GM21717 (cell line): ENCODE results near the gene HNRNPU.

Source experiments
- ATAC-seq: cut with Tn5 transposase; IDR thresholded peaks from one replicate; pipeline ENCODE4 v1.9.1; 2021; ENCODE audit warnings: mild to moderate bottlenecking, moderate library complexity; ENCODE audit not compliant: unreplicated experiment

The HNRNPU gene

GRCh38 chr1:244864253-244865027, at the start of gene HNRNPU:
TSS of gene HNRNPU (minus strand) at chr1:244864543. CDS start at chr1:244864307, 236 bp downstream.
- peak; percentile 69 for ATAC-seq

- ATAC-seq, result no peak
These were observed 49.5 kb upstream of the HNRNPU start for GRCh38 chr1:244913806-244914205.

GRCh38 chr1:244904119-244904518, 39.8 kb upstream of the HNRNPU start:
- no peak for ATAC-seq

- ATAC-seq, result no peak
These were observed 37.2 kb upstream of the HNRNPU start for GRCh38 chr1:244901400-244902015.

- no peak for ATAC-seq
These were observed 33.3 kb upstream of the HNRNPU start for GRCh38 chr1:244897476-244898254.

GRCh38 chr1:244896550-244896949, 32.2 kb upstream of the HNRNPU start:
- no peak for ATAC-seq

GRCh38 chr1:244893836-244894235, 29.5 kb upstream of the HNRNPU start:
- no peak for ATAC-seq

- ATAC-seq, result no peak
These were observed 22.9 kb upstream of the HNRNPU start for GRCh38 chr1:244887281-244887680.

- no peak for ATAC-seq
These were observed 17.4 kb upstream of the HNRNPU start for GRCh38 chr1:244881552-244882280.

- no peak for ATAC-seq
These were observed 14.3 kb upstream of the HNRNPU start for GRCh38 chr1:244878681-244879080.

- ATAC-seq, result no peak
These were observed 12.0 kb upstream of the HNRNPU start for GRCh38 chr1:244876228-244876910.

- ATAC-seq, result no peak
These were observed 10.7 kb upstream of the HNRNPU start for GRCh38 chr1:244874974-244875579.

GRCh38 chr1:244869950-244870349, 5.6 kb upstream of the HNRNPU start:
- no peak for ATAC-seq

GRCh38 chr1:244869364-244869827, 5.1 kb upstream of the HNRNPU start:
- no peak for ATAC-seq

- ATAC-seq, result no peak
These were observed 4.4 kb upstream of the HNRNPU start for GRCh38 chr1:244868484-244869363.

- ATAC-seq, result no peak
These were observed 2.0 kb upstream of the HNRNPU start for GRCh38 chr1:244866355-244866754.

GRCh38 chr1:244865820-244866219, 1.5 kb upstream of the HNRNPU start:
- no peak for ATAC-seq

- no peak for ATAC-seq
These were observed 657 bp upstream of the HNRNPU start for GRCh38 chr1:244865028-244865371.
